AG04450 (cell line): ENCODE data around the gene NRG2. TPM values are rescaled to one million over a fixed set of nuclear protein-coding genes. Genes with fewer than 3 reads are reported as not detected.

ENCODE experiments used
- CTCF ChIA-PET: fragments of 300-600, 350-600 bp; formaldehyde crosslinking; extraction: SDS; loops from one replicate; lab custom pipeline; 2022; ENCODE audit warnings: antibody characterized with exemption, inconsistent platforms; lab: Charles Lee
- POLR2A ChIA-PET: fragments of 350-600 bp; formaldehyde crosslinking; extraction: SDS; loops from one replicate; lab custom pipeline; 2021; ENCODE audit warnings: antibody characterized with exemption, inconsistent platforms; lab: Yijun Ruan, JAX
- DNase-seq: peaks from one replicate; pipeline ENCODE4 v3.0.0-alpha.2; 2011; ENCODE audit warnings: low read depth, low spot score
- H3K27ac ChIP-seq: one replicate; pipeline ENCODE4 v1.5.1; 2012; ENCODE audit warnings: low read depth, low read length, control low read depth
- H3K27me3 ChIP-seq: one replicate; pipeline ENCODE4 v1.6.0; 2012; ENCODE audit warnings: low read length; ENCODE audit not compliant: control insufficient read depth, insufficient read depth
- H3K4me3 ChIP-seq: 2 replicates; pipeline ENCODE4 v1.5.1; 2011; ENCODE audit warnings: mild to moderate bottlenecking, low read depth, low read length, control low read depth
- H3K9me3 ChIP-seq: 2 replicates; pipeline ENCODE4 v1.5.1; 2012; ENCODE audit warnings: low read length; ENCODE audit not compliant: control insufficient read depth, insufficient read depth
- CTCF ChIP-seq: IDR thresholded peaks from 2 replicates; pipeline ENCODE4 v1.5.1; 2011; ENCODE audit warnings: low read depth, low read length, control low read depth, inconsistent platforms
- polyA plus RNA-seq: library from polyadenylated mRNA; depleted of rRNA; stranded (reverse); fragments of >200 nt; gene quantifications from 2 replicates; pipeline ENCODE4 v1.2.3, GENCODE V29; 2011

The NRG2 gene
- polyA plus RNA-seq, 1 experiment = 0.02 TPM

DNA sequence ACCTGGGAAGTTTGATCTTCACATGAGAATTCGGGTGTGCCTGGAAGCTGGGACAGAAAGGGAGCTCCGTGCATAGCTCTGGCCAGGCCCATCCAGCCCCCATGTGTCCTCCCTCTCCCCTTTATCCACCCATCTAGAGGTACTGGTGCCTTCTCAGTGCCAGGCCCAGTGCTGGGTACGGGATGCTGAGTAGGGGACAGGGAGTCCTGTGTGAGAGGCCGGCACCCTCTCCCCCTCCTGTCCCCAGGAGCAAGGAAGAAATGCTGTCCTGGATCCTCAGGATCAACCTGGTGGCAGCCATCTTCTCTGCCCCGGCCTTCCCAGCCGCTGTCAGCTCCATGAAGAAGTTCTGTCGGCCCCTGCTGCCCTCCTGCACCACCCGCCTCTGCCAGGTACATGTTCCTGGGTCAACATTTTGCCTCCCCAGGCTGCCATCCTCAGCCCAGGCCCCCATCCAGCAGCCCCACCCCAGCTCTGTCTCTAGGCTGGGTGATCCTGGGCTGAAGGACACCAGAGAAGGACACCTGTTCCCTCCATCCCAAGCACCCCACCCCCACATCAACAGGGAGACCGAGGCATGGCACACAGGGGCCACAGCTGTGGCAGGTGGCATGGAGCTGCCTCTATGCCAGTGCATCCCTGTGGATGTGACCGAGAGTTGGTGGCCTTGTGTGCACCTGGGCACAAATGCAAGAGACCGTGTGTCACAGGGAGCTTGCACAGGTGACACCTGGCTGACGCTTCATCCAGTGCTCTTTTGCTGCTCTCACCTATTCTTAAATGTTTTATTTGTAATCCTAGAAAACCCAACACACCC lies 204.5 kb downstream of the NRG2 start:
- Histone ChIP-seq H3K27me3 (peaks cover 9% of the 10 kb centered on the region), H3K9me3 (no peaks in the 10 kb centered on the region), H3K4me3 (no peak overlapping the region), H3K27ac (no peak overlapping the region)
- POLR2A ChIA-PET = no interaction called here
- no peak for DNase-seq
- no peak for TF ChIP-seq CTCF
- CTCF ChIA-PET = no interaction called here

GRCh38 chr5:139837711-139838380 lies 205.3 kb downstream of the NRG2 start:
- POLR2A ChIA-PET = no interaction called here
- no peak for DNase-seq
- TF ChIP-seq CTCF = no peak
- Histone ChIP-seq H3K9me3 (no peaks in the 10 kb centered on the region), H3K4me3 (no peak overlapping the region), H3K27me3 (peaks cover 9% of the 10 kb centered on the region), H3K27ac (no peak overlapping the region)
- CTCF ChIA-PET = interaction anchor here (0.7 kb wide), 1 partner anchor 131 kb away, joined by 3 read pairs; no protein-coding TSS in a partner anchor

DNA sequence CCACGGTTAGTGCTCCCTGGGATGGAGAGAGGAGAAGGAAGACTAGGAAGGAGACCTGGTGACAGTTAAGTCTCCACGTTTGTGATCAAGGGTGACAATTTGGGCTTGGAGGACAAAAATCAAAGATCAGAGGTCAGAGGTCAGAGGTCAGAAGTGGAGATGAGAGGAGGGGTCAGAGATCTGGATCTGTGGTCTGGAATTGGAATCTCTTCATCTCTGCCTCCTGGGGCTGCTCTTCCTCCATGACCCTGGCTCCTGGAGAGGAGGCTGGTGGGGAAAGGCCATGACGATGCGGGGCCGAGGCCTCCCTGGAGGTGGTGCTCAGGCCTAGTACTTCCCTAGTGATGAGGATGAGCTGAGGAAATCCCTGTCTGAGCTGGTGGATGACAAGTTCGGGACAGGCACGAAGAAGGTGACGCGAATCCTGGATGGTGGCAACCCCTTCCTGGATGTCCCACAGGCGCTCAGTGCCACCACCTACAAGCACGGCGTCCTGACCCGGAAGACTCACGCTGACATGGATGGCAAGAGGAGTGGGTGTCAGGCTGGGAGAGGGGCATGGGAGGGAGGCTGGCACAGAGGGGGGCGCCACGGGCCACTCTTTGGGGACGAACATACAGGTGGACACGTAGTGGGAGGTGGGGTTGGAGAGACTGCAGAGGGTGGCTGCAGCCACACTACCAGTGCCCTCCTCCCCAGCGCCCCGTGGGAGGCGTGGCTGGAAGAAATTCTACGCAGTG lies 206.5 kb downstream of the NRG2 start:
- no peak for DNase-seq
- Histone ChIP-seq H3K27me3 (peaks cover 4% of the 10 kb centered on the region), H3K9me3 (no peaks in the 10 kb centered on the region), H3K4me3 (no peak overlapping the region), H3K27ac (no peak overlapping the region)
- CTCF ChIA-PET = interaction anchor here (0.7 kb wide), 1 partner anchor 132 kb away, joined by 3 read pairs; no protein-coding TSS in a partner anchor
- TF ChIP-seq CTCF = no peak
- POLR2A ChIA-PET = no interaction called here

- POLR2A ChIA-PET = no interaction called here
Observed at GRCh38 chr5:139835656-139836055, 207.4 kb downstream of the NRG2 start.

More at GRCh38 chr5:139835656-139836055, 207.4 kb downstream of the NRG2 start:
- DNase-seq = no peak
- TF ChIP-seq CTCF = no peak
- Histone ChIP-seq H3K9me3 (no peaks in the 10 kb centered on the region), H3K27me3 (peaks cover 4% of the 10 kb centered on the region), H3K4me3 (no peak overlapping the region), H3K27ac (no peak overlapping the region)
- CTCF ChIA-PET = no interaction called here
